Measurements from ENCODE around the gene ALOX15B.

Gene ALOX15B

GRCh38 chr17:8002721-8003593, 35.9 kb upstream of the ALOX15B start:
- Histone ChIP-seq H3K36me3 (ENCODE audit: control insufficient read depth in 2 of 2, insufficient read depth in 2 of 2, low read length in 2 of 2) (no peaks in the 10 kb centered on the region), H3K4me1 (ENCODE audit: control insufficient read depth in 2 of 2, insufficient read depth in 2 of 2, low read length in 2 of 2) (no peaks in the 10 kb centered on the region), H3K4me3 (ENCODE audit: low read length in 2 of 2) (no peak overlapping the region), H3K27me3 (ENCODE audit: control insufficient read depth in 2 of 2, insufficient read depth in 2 of 2, low read length in 2 of 2) (peaks cover 31 to 34% of the 10 kb centered on the region in 2 donors), H3K27ac (ENCODE audit: low read depth in 2 of 2, low read length in 2 of 2) (no peak overlapping the region), H3K9ac (ENCODE audit: low read depth in 1 of 2, low read length in 2 of 2) (no peak overlapping the region), H3K9me3 (ENCODE audit: control insufficient read depth in 2 of 2, low read length in 2 of 2) (no peaks in the 10 kb centered on the region)

- H3K9me3 ChIP-seq (ENCODE audit: control insufficient read depth in 2 of 2, low read length in 2 of 2), result no peaks in the 10 kb centered on the region
- no peaks in the 10 kb centered on the region for H3K36me3 ChIP-seq (ENCODE audit: control insufficient read depth in 2 of 2, insufficient read depth in 2 of 2, low read length in 2 of 2)
- H3K27me3 ChIP-seq (ENCODE audit: control insufficient read depth in 2 of 2, insufficient read depth in 2 of 2, low read length in 2 of 2), result peaks cover 28 to 34% of the 10 kb centered on the region in 2 donors
- H3K27ac ChIP-seq (ENCODE audit: low read depth in 2 of 2, low read length in 2 of 2), result no peak overlapping the region
- no peak overlapping the region for H3K9ac ChIP-seq (ENCODE audit: low read depth in 1 of 2, low read length in 2 of 2)
- H3K4me1 ChIP-seq (ENCODE audit: control insufficient read depth in 2 of 2, insufficient read depth in 2 of 2, low read length in 2 of 2), result no peaks in the 10 kb centered on the region
- H3K4me3 ChIP-seq (ENCODE audit: low read length in 2 of 2), result no peak overlapping the region
Observed at GRCh38 chr17:8003594-8004181, 35.2 kb upstream of the ALOX15B start.

- no peak overlapping the region for H3K27ac ChIP-seq (ENCODE audit: low read depth in 2 of 2, low read length in 2 of 2)
- H3K27me3 ChIP-seq (ENCODE audit: control insufficient read depth in 2 of 2, insufficient read depth in 2 of 2, low read length in 2 of 2), result peaks cover 25 to 34% of the 10 kb centered on the region in 2 donors
- no peak overlapping the region for H3K9ac ChIP-seq (ENCODE audit: low read depth in 1 of 2, low read length in 2 of 2)
- H3K4me3 ChIP-seq (ENCODE audit: low read length in 2 of 2), result no peak overlapping the region
- H3K9me3 ChIP-seq (ENCODE audit: control insufficient read depth in 2 of 2, low read length in 2 of 2), result no peaks in the 10 kb centered on the region
- H3K4me1 ChIP-seq (ENCODE audit: control insufficient read depth in 2 of 2, insufficient read depth in 2 of 2, low read length in 2 of 2), result no peaks in the 10 kb centered on the region
- H3K36me3 ChIP-seq (ENCODE audit: control insufficient read depth in 2 of 2, insufficient read depth in 2 of 2, low read length in 2 of 2), result no peaks in the 10 kb centered on the region
Observed at GRCh38 chr17:8004899-8005298, 34.0 kb upstream of the ALOX15B start.

- H3K27ac ChIP-seq (ENCODE audit: low read depth in 2 of 2, low read length in 2 of 2), result no peak overlapping the region
- peaks cover 25 to 34% of the 10 kb centered on the region in 2 donors for H3K27me3 ChIP-seq (ENCODE audit: control insufficient read depth in 2 of 2, insufficient read depth in 2 of 2, low read length in 2 of 2)
- H3K9ac ChIP-seq (ENCODE audit: low read depth in 1 of 2, low read length in 2 of 2), result no peak overlapping the region
- no peaks in the 10 kb centered on the region for H3K4me1 ChIP-seq (ENCODE audit: control insufficient read depth in 2 of 2, insufficient read depth in 2 of 2, low read length in 2 of 2)
- no peaks in the 10 kb centered on the region for H3K36me3 ChIP-seq (ENCODE audit: control insufficient read depth in 2 of 2, insufficient read depth in 2 of 2, low read length in 2 of 2)
- H3K9me3 ChIP-seq (ENCODE audit: control insufficient read depth in 2 of 2, low read length in 2 of 2), result no peaks in the 10 kb centered on the region
- H3K4me3 ChIP-seq (ENCODE audit: low read length in 2 of 2), result no peak overlapping the region
Observed at GRCh38 chr17:8005357-8005756, 33.5 kb upstream of the ALOX15B start.

GRCh38 chr17:8005967-8006730, 32.7 kb upstream of the ALOX15B start:
- Histone ChIP-seq H3K4me3 (ENCODE audit: low read length in 2 of 2) (no peak overlapping the region), H3K9ac (ENCODE audit: low read depth in 1 of 2, low read length in 2 of 2) (no peak overlapping the region), H3K36me3 (ENCODE audit: control insufficient read depth in 2 of 2, insufficient read depth in 2 of 2, low read length in 2 of 2) (no peaks in the 10 kb centered on the region), H3K27me3 (ENCODE audit: control insufficient read depth in 2 of 2, insufficient read depth in 2 of 2, low read length in 2 of 2) (peaks cover 21 to 34% of the 10 kb centered on the region in 2 donors), H3K4me1 (ENCODE audit: control insufficient read depth in 2 of 2, insufficient read depth in 2 of 2, low read length in 2 of 2) (no peaks in the 10 kb centered on the region), H3K9me3 (ENCODE audit: control insufficient read depth in 2 of 2, low read length in 2 of 2) (no peaks in the 10 kb centered on the region), H3K27ac (ENCODE audit: low read depth in 2 of 2, low read length in 2 of 2) (no peak overlapping the region)

- Histone ChIP-seq H3K27me3 (ENCODE audit: control insufficient read depth in 2 of 2, insufficient read depth in 2 of 2, low read length in 2 of 2) (peaks cover 21 to 31% of the 10 kb centered on the region in 2 donors), H3K9me3 (ENCODE audit: control insufficient read depth in 2 of 2, low read length in 2 of 2) (no peaks in the 10 kb centered on the region), H3K27ac (ENCODE audit: low read depth in 2 of 2, low read length in 2 of 2) (no peak overlapping the region), H3K9ac (ENCODE audit: low read depth in 1 of 2, low read length in 2 of 2) (no peak overlapping the region), H3K4me3 (ENCODE audit: low read length in 2 of 2) (no peak overlapping the region), H3K36me3 (ENCODE audit: control insufficient read depth in 2 of 2, insufficient read depth in 2 of 2, low read length in 2 of 2) (no peaks in the 10 kb centered on the region), H3K4me1 (ENCODE audit: control insufficient read depth in 2 of 2, insufficient read depth in 2 of 2, low read length in 2 of 2) (no peaks in the 10 kb centered on the region)
Observed at GRCh38 chr17:8006836-8007680, 31.8 kb upstream of the ALOX15B start.

- Histone ChIP-seq H3K9ac (ENCODE audit: low read depth in 1 of 2, low read length in 2 of 2) (no peak overlapping the region), H3K4me3 (ENCODE audit: low read length in 2 of 2) (no peak overlapping the region), H3K9me3 (ENCODE audit: control insufficient read depth in 2 of 2, low read length in 2 of 2) (no peaks in the 10 kb centered on the region), H3K27me3 (ENCODE audit: control insufficient read depth in 2 of 2, insufficient read depth in 2 of 2, low read length in 2 of 2) (peaks cover 17 to 24% of the 10 kb centered on the region in 2 donors), H3K36me3 (ENCODE audit: control insufficient read depth in 2 of 2, insufficient read depth in 2 of 2, low read length in 2 of 2) (no peaks in the 10 kb centered on the region), H3K27ac (ENCODE audit: low read depth in 2 of 2, low read length in 2 of 2) (no peak overlapping the region), H3K4me1 (ENCODE audit: control insufficient read depth in 2 of 2, insufficient read depth in 2 of 2, low read length in 2 of 2) (no peaks in the 10 kb centered on the region)
Observed at GRCh38 chr17:8007836-8008235, 31.0 kb upstream of the ALOX15B start.

GRCh38 chr17:8012045-8012580, 26.7 kb upstream of the ALOX15B start:
- Histone ChIP-seq H3K27me3 (ENCODE audit: control insufficient read depth in 2 of 2, insufficient read depth in 2 of 2, low read length in 2 of 2) (peaks cover 3 to 9% of the 10 kb centered on the region in 2 donors), H3K4me1 (ENCODE audit: control insufficient read depth in 2 of 2, insufficient read depth in 2 of 2, low read length in 2 of 2) (peaks cover 10 to 11% of the 10 kb centered on the region in 2 donors), H3K27ac (ENCODE audit: low read depth in 2 of 2, low read length in 2 of 2) (no peak overlapping the region), H3K9me3 (ENCODE audit: control insufficient read depth in 2 of 2, low read length in 2 of 2) (no peaks in the 10 kb centered on the region), H3K36me3 (ENCODE audit: control insufficient read depth in 2 of 2, insufficient read depth in 2 of 2, low read length in 2 of 2) (no peaks in the 10 kb centered on the region), H3K4me3 (ENCODE audit: low read length in 2 of 2) (no peak overlapping the region), H3K9ac (ENCODE audit: low read depth in 1 of 2, low read length in 2 of 2) (no peak overlapping the region)

GRCh38 chr17:8012996-8013640, 25.7 kb upstream of the ALOX15B start:
- H3K9ac ChIP-seq (ENCODE audit: low read depth in 1 of 2, low read length in 2 of 2), result no peak overlapping the region
- peaks cover 5 to 9% of the 10 kb centered on the region in 2 donors for H3K27me3 ChIP-seq (ENCODE audit: control insufficient read depth in 2 of 2, insufficient read depth in 2 of 2, low read length in 2 of 2)
- no peak overlapping the region for H3K4me3 ChIP-seq (ENCODE audit: low read length in 2 of 2)
- peaks cover 10 to 13% of the 10 kb centered on the region in 2 donors for H3K4me1 ChIP-seq (ENCODE audit: control insufficient read depth in 2 of 2, insufficient read depth in 2 of 2, low read length in 2 of 2)
- H3K27ac ChIP-seq (ENCODE audit: low read depth in 2 of 2, low read length in 2 of 2), result no peak overlapping the region
- H3K36me3 ChIP-seq (ENCODE audit: control insufficient read depth in 2 of 2, insufficient read depth in 2 of 2, low read length in 2 of 2), result no peaks in the 10 kb centered on the region
- H3K9me3 ChIP-seq (ENCODE audit: control insufficient read depth in 2 of 2, low read length in 2 of 2), result no peaks in the 10 kb centered on the region
